GM12878 (cell line): ENCODE measurements around the gene PRKG1. TPM values are rescaled to one million over a fixed set of nuclear protein-coding genes. Genes with fewer than 3 reads are reported as not detected.

ENCODE experiments used
- ATAC-seq: fragments of 200-7000 bp; cut with Tn5 transposase; 3 replicates; pipeline ENCODE4 v1.9.1; 2020; ENCODE audit warnings: mild to moderate bottlenecking, moderate library complexity
- BruUV-seq: library from RNA; stranded (reverse); fragments of 400-500 nt; replicated peaks from 2 replicates; lab custom pipeline; 2021; lab: Mats Ljungman, UMichigan
- CTCF ChIA-PET: fragments of 300-600 bp; sonication (Branson Sonifier 250); formaldehyde crosslinking; extraction: SDS; loops from one replicate; lab custom pipeline; 2021; ENCODE audit warnings: inconsistent platforms; lab: Yijun Ruan, JAX
- POLR2A ChIA-PET: fragments of 350-600 bp; formaldehyde crosslinking; extraction: SDS; loops from one replicate; lab custom pipeline; 2021; ENCODE audit warnings: inconsistent platforms; lab: Charles Lee
- RAD21 ChIA-PET: fragments of 300-600 bp; sonication (Branson Sonifier 250); formaldehyde crosslinking; loops from one replicate; lab custom pipeline; 2023; ENCODE audit warnings: antibody characterized with exemption; ENCODE audit not compliant: unreplicated experiment; lab: Charles Lee
- SMC1A ChIA-PET: fragments of 300-600 bp; sonication (Branson Sonifier 250); formaldehyde crosslinking; loops from one replicate; lab custom pipeline; 2023; ENCODE audit not compliant: unreplicated experiment, uncharacterized antibody; lab: Charles Lee
- DNase-seq: peaks from one replicate; pipeline ENCODE4 v3.0.0-alpha.2; 2011; ENCODE audit warnings: low read depth, low spot score
- FAIRE-seq: peaks from 3 replicates; lab custom pipeline; 2011; peaks lifted over from hg19 to GRCh38; lab: Jason Lieb, UNC
- H2AFZ ChIP-seq: 2 replicates; pipeline ENCODE4 v1.6.0; 2011; ENCODE audit warnings: low read depth, low read length, control low read depth; ENCODE audit not compliant: control insufficient read depth
- H3K27ac ChIP-seq: 2 replicates; pipeline ENCODE4 v1.5.1; 2011; ENCODE audit warnings: control low read depth; ENCODE audit not compliant: control insufficient read depth, insufficient read depth
- H3K27me3 ChIP-seq, 2 experiments: replicated peaks in 1 of 2; 2 replicates each; pipeline versions ENCODE4 v1.6.0 to v1.6.1; 2011; ENCODE audit warnings: low read length in 1 of 2; ENCODE audit not compliant: control insufficient read depth in 2 of 2, insufficient read depth in 2 of 2
- H3K36me3 ChIP-seq, 2 experiments: 2 replicates each; pipeline ENCODE4 v1.5.1; 2011; ENCODE audit warnings: low read length in 1 of 2; ENCODE audit not compliant: control insufficient read depth in 2 of 2, insufficient read depth in 2 of 2
- H3K4me1 ChIP-seq: 2 replicates; pipeline ENCODE4 v1.6.1; 2011; ENCODE audit warnings: mild to moderate bottlenecking, low read length, moderate library complexity, mixed read lengths; ENCODE audit not compliant: control insufficient read depth, insufficient read depth
- H3K4me2 ChIP-seq: 2 replicates; pipeline ENCODE4 v1.6.0; 2011; ENCODE audit warnings: control low read depth; ENCODE audit not compliant: control insufficient read depth, insufficient read depth
- H3K4me3 ChIP-seq: fragments of 200-600 bp; sonication (generic); 2 replicates; pipeline ENCODE4 v1.5.1; 2016
- H3K79me2 ChIP-seq: 2 replicates; pipeline ENCODE4 v1.6.0; 2011; ENCODE audit warnings: low read length; ENCODE audit not compliant: control insufficient read depth, insufficient read depth
- H3K9ac ChIP-seq: 2 replicates; pipeline ENCODE4 v1.8.0; 2011; ENCODE audit warnings: low read length, control low read depth, mixed read lengths; ENCODE audit not compliant: control insufficient read depth, insufficient read depth
- H3K9me3 ChIP-seq: replicated peaks from 3 replicates; pipeline ENCODE4 v1.5.1; 2011; ENCODE audit warnings: mild to moderate bottlenecking, low read length; ENCODE audit not compliant: control insufficient read depth, insufficient read depth
- H4K20me1 ChIP-seq: 2 replicates; pipeline ENCODE4 v1.6.0; 2011; ENCODE audit not compliant: control insufficient read depth, insufficient read depth
- BRCA1 ChIP-seq: IDR thresholded peaks from 2 replicates; pipeline ENCODE4 v1.6.1; 2011; ENCODE audit warnings: low read depth, low read length, improper control_type of control experiment
- EGR1 ChIP-seq, 2 experiments: IDR thresholded peaks; 1 replicate in 1 of 2; 2 replicates in 1 of 2; pipeline ENCODE4 v1.6.1; 2011 to 2012; ENCODE audit warnings: low read depth in 2 of 2, low read length in 2 of 2, borderline replicate concordance in 1 of 2, mild to moderate bottlenecking in 1 of 2, moderate library complexity in 1 of 2
- IRF3 ChIP-seq: fragments of 450-650 bp; IDR thresholded peaks from 2 replicates; pipeline ENCODE4 v1.6.1; 2014; ENCODE audit warnings: mild to moderate bottlenecking
- TAF1 ChIP-seq: IDR thresholded peaks from 2 replicates; pipeline ENCODE4 v1.6.1; 2011; ENCODE audit warnings: mild to moderate bottlenecking, low read depth, low read length, borderline replicate concordance
- ZNF207 ChIP-seq: fragments of 450-650 bp; IDR thresholded peaks from 2 replicates; pipeline ENCODE4 v1.6.1; 2014; ENCODE audit warnings: antibody characterized with exemption, mild to moderate bottlenecking, borderline replicate concordance
- WGBS: methylation state at CpG from one replicate; pipeline ENCODE4 v1.1.6; 2016; ENCODE audit warnings: low lambda C conversion rate; ENCODE audit not compliant: insufficient replicate concordance, insufficient coverage; ENCODE audit errors: missing lambda C conversion rate; 5-methylcytosine and 5-hydroxymethylcytosine counted together
- in situ Hi-C: fragments of 300-500 bp; cut with MboI; formaldehyde crosslinking; loops from 9 replicates; pipeline ENCODE4 v1.14.3; 2018; ENCODE audit warnings: mixed read lengths
- intact Hi-C: fragments of 100-400 bp; cut with micrococcal nuclease; formaldehyde crosslinking; loops from one replicate; pipeline ENCODE4 v1.14.2; 2022; ENCODE audit not compliant: unreplicated experiment
- polyA plus RNA-seq, 11 experiments: library from polyadenylated mRNA; depleted of rRNA in 4 of 11; unstranded in 6 of 11; stranded (reverse) in 5 of 11; fragments of >200 nt; fragmentation: Nextera tagmentation in 4 of 11; fragmentation: Illumina TruSeq in 1 of 11; extraction: Ambion mirVana in 4 of 11; extraction: Trizol in 1 of 11; gene quantifications; 1 replicate in 1 of 11; 2 replicates in 10 of 11; pipeline versions ENCODE4 v1.2.1 to v1.2.3, GENCODE V29; 2011 to 2016; ENCODE audit warnings: inconsistent platforms in 2 of 11, missing spikeins in 2 of 11, low read depth in 1 of 11
- total RNA-seq, 4 experiments: library from RNA; depleted of rRNA in 3 of 4; stranded (reverse); fragments of >200 nt in 3 of 4; fragmentation: Illumina TruSeq in 1 of 4; extraction: Trizol in 1 of 4; gene quantifications; 2 replicates each; pipeline versions ENCODE4 v1.2.1 to v1.2.3, GENCODE V29; 2013 to 2021
- TF ChIP-seq, protein P1 (sequence below): fragments of 450-650 bp; formaldehyde crosslinking; IDR thresholded peaks from 2 replicates; pipeline ENCODE4 v1.4.0; 2022; ENCODE audit warnings: mild to moderate bottlenecking, moderate library complexity

Gene PRKG1
- total and polyA plus RNA-seq, 10 of the 15 experiments (the other 5 are each of a cell fraction or from before 2014, with no cell fraction given): 0.04 to 0.05 TPM; not detected in 8

DNA sequence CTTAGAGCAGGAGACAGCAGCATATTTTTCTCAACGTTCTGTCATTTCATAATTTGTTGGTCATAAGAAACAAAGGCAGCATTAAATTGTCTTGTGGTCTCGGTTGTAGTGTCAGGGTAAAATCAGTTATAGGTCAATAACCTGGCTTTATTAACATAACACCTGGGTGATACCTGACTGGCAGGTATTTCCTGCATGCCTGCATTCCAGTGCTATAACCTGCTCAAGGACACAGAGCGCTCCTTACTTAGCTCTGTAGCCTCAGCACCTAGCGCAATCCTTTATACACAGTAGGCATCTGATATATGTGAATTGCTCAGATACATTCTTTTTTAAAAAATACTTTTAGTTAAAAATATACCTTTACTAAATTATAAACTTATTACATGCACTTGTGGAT is 38.9 kb upstream of the PRKG1 start (continued):
- TF ChIP-seq, protein P1, sequence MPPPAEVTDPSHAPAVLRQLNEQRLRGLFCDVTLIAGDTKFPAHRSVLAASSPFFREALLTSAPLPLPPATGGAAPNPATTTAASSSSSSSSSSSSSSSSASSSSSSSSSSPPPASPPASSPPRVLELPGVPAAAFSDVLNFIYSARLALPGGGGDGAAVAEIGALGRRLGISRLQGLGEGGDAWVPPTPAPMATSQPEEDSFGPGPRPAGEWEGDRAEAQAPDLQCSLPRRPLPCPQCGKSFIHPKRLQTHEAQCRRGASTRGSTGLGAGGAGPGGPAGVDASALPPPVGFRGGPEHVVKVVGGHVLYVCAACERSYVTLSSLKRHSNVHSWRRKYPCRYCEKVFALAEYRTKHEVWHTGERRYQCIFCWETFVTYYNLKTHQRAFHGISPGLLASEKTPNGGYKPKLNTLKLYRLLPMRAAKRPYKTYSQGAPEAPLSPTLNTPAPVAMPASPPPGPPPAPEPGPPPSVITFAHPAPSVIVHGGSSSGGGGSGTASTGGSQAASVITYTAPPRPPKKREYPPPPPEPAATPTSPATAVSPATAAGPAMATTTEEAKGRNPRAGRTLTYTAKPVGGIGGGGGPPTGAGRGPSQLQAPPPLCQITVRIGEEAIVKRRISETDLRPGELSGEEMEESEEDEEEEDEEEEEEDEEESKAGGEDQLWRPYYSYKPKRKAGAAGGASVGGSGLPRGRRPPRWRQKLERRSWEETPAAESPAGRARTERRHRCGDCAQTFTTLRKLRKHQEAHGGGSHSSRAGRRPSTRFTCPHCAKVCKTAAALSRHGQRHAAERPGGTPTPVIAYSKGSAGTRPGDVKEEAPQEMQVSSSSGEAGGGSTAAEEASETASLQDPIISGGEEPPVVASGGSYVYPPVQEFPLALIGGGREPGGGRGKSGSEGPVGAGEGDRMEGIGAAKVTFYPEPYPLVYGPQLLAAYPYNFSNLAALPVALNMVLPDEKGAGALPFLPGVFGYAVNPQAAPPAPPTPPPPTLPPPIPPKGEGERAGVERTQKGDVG: no peak
- TF ChIP-seq ZNF207: no peak
- no peak for TF ChIP-seq IRF3
- no peak for TF ChIP-seq BRCA1

DNA sequence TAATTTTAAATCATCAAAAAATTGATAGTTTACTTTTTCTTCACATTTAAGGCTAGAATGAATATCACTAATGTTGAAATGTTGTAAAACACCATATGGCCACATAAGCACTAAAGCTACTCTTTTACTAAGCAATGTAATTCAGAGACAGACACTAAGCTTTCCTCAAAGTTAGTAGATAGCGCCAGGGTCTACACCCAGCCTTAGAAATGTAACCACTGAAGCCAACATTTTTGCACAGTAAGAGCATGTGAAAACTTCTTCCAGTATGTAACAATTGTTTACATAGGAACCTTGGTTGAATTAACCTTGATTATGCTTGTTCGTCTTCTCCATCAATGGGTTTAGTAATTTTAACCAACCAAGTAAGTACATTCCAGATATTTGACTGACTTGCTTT is 28.4 kb upstream of the PRKG1 start:
- H3K4me1 ChIP-seq: no peaks in the 10 kb centered on the region

More for the DNA sequence above, 28.4 kb upstream of the PRKG1 start:
- no peaks in the 10 kb centered on the region for H3K36me3 ChIP-seq
- ChIA-PET RAD21 (no interaction called here), CTCF (no interaction called here), SMC1A (no interaction called here), POLR2A (no interaction called here)
- H4K20me1 ChIP-seq: no peaks in the 10 kb centered on the region
- TF ChIP-seq TAF1 (no peak), EGR1 (IDR thresholded peaks at IDR 0.05; ENCODE audit: borderline replicate concordance in 1 of 2, low read depth in 2 of 2, low read length in 2 of 2) (no peak)
- no peak overlapping the region for H3K4me3 ChIP-seq
- H3K27me3 ChIP-seq: no peaks in the 10 kb centered on the region
- H3K27ac ChIP-seq: no peak overlapping the region
- no peaks in the 10 kb centered on the region for H3K9me3 ChIP-seq
- in situ Hi-C loops (no loop called here), intact Hi-C loops (no loop called here)
- WGBS: 46% methylated on average over 2 of the region's 2 CpGs
- H3K4me2 ChIP-seq: no peak overlapping the region
- ATAC-seq (no peak), DNase-seq (no peak), FAIRE-seq (no peak)
- H3K79me2 ChIP-seq: no peaks in the 10 kb centered on the region
- H2AFZ ChIP-seq: no peak overlapping the region
- H3K9ac ChIP-seq: no peak overlapping the region
- no TSS peak for BruUV-seq
